NCI-H524 treated with DMSO at 0.1 percent for 48 hours (cell line): Measurements from ENCODE around the gene CEL.
"Not testable (repeated sequence)": the region's sequence is repeated elsewhere in the genome, so short reads cannot be mapped to it uniquely, and the experiment has no call there.

Experiments used
- DNase-seq: peaks from one replicate; lab custom pipeline; 2025; lab: John Stamatoyannopoulos, UW

Gene CEL

DNA sequence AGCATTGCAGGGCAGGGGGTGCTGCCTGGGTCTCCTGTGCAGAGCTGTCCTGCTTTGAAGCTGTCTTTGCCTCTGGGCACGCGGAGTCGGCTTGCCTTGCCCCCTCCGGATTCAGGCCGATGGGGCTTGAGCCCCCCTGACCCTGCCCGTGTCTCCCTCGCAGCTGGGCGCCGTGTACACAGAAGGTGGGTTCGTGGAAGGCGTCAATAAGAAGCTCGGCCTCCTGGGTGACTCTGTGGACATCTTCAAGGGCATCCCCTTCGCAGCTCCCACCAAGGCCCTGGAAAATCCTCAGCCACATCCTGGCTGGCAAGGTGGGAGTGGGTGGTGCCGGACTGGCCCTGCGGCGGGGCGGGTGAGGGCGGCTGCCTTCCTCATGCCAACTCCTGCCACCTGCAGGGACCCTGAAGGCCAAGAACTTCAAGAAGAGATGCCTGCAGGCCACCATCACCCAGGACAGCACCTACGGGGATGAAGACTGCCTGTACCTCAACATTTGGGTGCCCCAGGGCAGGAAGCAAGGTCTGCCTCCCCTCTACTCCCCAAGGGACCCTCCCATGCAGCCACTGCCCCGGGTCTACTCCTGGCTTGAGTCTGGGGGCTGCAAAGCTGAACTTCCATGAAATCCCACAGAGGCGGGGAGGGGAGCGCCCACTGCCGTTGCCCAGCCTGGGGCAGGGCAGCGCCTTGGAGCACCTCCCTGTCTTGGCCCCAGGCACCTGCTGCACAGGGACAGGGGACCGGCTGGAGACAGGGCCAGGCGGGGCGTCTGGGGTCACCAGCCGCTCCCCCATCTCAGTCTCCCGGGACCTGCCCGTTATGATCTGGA, 2.7 kb downstream of the CEL start:
- DNase-seq: no peak

DNA sequence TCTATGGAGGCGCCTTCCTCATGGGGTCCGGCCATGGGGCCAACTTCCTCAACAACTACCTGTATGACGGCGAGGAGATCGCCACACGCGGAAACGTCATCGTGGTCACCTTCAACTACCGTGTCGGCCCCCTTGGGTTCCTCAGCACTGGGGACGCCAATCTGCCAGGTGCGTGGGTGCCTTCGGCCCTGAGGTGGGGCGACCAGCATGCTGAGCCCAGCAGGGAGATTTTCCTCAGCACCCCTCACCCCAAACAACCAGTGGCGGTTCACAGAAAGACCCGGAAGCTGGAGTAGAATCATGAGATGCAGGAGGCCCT, 3.2 kb downstream of the CEL start:
- DNase-seq: no peak

DNA sequence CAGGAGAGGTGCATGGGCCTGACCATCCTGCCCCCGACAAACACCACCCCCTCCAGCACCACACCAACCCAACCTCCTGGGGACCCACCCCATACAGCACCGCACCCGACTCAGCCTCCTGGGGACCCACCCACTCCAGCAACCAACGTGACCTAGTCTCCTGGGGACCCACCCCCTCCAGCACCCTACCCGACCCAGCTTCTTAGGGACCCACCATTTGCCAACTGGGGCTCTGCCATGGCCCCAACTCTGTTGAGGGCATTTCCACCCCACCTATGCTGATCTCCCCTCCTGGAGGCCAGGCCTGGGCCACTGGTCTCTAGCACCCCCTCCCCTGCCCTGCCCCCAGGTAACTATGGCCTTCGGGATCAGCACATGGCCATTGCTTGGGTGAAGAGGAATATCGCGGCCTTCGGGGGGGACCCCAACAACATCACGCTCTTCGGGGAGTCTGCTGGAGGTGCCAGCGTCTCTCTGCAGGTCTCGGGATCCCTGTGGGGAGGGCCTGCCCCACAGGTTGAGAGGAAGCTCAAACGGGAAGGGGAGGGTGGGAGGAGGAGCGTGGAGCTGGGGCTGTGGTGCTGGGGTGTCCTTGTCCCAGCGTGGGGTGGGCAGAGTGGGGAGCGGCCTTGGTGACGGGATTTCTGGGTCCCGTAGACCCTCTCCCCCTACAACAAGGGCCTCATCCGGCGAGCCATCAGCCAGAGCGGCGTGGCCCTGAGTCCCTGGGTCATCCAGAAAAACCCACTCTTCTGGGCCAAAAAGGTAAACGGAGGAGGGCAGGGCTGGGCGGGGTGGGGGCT, 4.6 kb downstream of the CEL start:
- no peak for DNase-seq

DNA sequence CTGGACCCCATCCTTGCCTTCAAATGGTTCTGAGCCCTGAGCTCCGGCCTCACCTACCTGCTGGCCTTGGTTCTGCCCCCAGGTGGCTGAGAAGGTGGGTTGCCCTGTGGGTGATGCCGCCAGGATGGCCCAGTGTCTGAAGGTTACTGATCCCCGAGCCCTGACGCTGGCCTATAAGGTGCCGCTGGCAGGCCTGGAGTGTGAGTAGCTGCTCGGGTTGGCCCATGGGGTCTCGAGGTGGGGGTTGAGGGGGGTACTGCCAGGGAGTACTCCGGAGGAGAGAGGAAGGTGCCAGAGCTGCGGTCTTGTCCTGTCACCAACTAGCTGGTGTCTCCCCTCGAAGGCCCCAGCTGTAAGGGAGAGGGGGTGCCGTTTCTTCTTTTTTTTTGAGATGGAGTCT, 5.2 kb downstream of the CEL start:
- no peak for DNase-seq

DNA sequence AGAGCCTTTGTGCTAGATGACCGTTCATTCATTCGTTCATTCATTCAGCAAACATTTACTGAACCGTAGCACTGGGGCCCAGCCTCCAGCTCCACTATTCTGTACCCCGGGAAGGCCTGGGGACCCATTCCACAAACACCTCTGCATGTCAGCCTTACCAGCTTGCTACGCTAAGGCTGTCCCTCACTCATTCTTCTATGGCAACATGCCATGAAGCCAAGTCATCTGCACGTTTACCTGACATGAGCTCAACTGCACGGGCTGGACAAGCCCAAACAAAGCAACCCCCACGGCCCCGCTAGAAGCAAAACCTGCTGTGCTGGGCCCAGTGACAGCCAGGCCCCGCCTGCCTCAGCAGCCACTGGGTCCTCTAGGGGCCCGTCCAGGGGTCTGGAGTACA, 6.0 kb downstream of the CEL start:
- DNase-seq: no peak

DNA sequence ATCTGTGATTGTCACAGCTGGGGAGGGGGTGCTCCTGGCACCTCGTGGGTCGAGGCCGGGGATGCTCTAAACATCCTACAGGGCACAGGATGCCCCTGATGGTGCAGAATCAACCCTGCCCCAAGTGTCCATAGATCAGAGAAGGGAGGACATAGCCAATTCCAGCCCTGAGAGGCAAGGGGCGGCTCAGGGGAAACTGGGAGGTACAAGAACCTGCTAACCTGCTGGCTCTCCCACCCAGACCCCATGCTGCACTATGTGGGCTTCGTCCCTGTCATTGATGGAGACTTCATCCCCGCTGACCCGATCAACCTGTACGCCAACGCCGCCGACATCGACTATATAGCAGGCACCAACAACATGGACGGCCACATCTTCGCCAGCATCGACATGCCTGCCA, 6.7 kb downstream of the CEL start:
- DNase-seq: not testable (repeated sequence)

DNA sequence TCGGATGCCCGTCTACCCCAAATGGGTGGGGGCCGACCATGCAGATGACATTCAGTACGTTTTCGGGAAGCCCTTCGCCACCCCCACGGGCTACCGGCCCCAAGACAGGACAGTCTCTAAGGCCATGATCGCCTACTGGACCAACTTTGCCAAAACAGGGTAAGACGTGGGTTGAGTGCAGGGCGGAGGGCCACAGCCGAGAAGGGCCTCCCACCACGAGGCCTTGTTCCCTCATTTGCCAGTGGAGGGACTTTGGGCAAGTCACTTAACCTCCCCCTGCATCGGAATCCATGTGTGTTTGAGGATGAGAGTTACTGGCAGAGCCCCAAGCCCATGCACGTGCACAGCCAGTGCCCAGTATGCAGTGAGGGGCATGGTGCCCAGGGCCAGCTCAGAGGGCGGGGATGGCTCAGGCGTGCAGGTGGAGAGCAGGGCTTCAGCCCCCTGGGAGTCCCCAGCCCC, 8.8 kb downstream of the CEL start:
- not testable (repeated sequence) for DNase-seq

DNA sequence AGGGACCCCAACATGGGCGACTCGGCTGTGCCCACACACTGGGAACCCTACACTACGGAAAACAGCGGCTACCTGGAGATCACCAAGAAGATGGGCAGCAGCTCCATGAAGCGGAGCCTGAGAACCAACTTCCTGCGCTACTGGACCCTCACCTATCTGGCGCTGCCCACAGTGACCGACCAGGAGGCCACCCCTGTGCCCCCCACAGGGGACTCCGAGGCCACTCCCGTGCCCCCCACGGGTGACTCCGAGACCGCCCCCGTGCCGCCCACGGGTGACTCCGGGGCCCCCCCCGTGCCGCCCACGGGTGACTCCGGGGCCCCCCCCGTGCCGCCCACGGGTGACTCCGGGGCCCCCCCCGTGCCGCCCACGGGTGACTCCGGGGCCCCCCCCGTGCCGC, 9.2 kb downstream of the CEL start:
- DNase-seq: not testable (repeated sequence)

DNA sequence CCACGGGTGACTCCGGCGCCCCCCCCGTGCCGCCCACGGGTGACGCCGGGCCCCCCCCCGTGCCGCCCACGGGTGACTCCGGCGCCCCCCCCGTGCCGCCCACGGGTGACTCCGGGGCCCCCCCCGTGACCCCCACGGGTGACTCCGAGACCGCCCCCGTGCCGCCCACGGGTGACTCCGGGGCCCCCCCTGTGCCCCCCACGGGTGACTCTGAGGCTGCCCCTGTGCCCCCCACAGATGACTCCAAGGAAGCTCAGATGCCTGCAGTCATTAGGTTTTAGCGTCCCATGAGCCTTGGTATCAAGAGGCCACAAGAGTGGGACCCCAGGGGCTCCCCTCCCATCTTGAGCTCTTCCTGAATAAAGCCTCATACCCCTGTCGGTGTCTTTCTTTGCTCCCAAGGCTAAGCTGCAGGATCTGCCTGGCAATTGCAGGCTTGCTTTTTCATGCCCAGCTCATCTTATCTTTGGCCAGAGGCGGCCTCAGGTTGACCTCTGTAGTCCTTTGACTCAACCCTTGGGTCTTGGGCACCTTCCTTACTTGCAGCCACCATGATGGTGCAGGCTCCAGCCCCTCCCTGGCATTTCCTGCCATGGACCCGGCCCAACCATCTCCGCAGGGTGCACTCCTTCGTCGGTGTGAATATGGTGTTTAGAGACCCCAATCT, 9.8 kb downstream of the CEL start:
- DNase-seq: no peak

DNA sequence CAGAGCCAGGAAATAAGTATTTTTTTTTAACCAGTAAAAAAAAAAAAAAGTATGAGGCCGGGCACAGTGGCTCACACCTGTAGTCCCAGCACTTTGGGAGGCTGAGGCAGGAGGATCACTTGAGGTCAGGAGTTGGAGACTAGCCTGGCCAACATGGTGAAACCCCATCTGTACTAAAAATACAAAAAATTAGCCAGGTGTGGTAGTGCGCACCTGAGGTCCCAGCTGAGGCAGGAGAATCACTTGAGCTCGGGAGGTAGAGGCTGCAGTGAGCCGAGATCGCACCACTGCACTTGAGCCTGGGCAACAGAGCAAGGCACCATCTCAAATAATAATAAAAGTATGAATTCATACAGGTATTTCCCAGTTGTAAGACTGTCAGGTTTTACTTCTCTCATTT, 10.4 kb downstream of the CEL start:
- DNase-seq: not testable (repeated sequence)

DNA sequence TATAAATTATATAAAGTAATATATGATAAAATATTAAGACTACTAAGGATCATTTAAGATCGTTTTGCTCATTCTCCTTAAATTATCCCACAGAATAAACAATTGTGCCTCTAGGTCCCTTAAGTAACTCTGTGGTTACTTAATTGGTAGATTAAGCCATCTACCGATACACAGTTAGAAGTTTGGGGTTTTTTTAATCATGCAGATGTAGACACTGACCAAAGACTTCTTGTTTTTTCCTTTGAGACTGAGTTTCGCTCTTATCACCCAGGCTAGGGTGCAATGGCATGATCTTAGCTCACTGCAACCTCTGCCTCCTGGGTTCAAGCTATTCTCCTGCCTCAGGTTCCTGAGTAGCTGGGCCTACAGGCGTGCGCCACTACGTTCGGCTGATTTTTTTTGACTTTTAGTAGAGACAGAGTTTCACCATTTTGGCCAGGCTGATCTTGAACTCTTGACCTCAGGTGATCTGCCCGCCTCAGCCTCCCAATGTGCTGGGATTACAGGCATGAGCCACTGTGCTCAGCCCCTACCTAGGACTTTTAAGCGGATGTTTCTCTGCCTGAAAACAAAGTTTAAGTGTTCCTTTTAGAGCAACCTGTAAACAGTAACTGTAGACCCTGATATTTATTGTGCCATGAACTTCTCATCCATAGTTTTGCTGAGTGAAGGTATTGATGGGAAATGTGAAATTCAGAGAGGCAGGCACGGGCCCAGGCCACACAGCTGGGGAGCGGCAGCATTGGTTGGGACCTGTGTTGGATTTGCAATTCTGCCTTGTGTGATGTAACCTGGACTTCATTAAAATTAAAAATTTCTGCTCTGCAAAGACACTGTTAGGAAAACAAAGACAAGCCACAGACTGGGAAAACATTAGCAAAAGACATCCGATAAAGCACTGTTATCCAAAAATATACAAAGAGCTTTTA, 11.6 kb downstream of the CEL start:
- no peak for DNase-seq

DNA sequence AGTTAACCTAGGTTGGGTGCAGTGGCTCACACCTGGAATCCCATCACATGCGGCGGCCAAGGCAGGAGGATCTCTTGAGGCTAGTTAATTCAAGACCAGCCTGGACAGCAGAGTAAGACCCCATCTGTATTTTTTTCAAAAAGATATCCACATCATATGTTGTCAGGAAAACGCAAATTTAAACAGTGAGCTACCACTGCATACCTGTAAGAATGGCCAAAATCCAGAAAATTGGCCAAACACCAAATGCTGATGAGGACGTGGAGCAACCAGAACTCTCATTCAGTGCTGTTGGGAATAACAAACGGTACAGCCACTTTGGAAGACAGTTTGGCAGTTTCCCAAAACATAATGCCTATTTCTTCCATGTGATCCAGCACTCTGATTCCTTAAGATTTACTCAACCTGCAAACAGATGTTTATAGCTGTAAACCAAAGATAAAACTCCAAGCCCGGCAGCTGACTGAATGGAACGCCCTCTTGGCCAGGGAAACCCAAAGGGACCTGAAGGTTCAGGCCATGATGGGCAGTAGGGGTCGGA, 12.4 kb downstream of the CEL start:
- DNase-seq: no peak

DNA sequence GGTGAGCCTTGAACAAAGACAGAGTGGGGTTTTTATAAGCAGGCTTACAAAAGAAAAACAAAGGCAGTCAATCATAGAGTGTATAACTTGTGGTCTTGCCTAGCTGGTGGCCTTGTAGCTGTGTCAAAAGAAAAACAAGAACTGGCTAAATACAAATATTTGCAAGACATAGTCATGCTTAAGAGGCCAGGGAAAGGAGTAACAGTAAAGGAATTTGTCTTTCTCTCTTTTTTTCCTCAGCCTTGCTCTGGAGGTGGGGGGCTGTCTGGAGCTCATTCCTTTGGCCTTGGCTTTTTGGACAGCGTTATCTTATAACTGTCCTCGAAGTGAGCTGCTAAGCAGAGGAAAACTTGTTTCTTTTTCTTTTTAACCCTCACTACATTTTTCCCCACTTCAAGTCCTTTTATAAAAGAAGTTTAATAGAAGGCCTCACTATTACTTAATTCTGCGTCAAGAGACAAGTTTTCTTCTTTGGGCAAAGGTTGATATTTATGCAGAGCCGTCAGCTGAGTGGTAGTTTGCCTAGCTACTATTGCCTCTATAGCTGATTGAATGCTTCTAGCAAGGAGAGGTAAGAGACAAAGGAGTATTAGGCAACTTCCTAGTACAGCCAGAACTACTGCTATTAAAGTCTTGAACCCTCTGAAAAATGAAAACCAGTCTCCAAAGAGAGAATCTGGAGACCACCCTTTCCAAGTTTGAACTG, 14.3 kb downstream of the CEL start:
- no peak for DNase-seq

DNA sequence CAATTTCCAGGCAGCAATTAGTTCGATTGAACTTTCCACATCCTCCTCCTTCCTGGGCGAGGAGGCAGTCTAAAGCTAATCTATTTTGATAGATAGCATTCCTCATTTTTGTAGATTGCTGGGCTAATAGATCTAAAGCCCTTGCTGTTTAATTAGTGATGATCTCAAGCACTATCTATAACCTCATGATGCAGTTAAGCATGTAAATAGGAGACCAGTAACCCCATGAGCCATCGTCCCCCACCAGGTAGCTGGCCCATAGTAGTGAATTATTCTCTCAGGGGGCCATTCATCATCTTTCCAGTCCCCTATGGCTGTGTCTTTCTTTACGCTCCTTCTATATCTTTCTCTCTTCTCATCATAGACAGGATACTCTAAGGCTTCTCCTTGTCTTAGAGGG, 14.9 kb downstream of the CEL start:
- no peak for DNase-seq

DNA sequence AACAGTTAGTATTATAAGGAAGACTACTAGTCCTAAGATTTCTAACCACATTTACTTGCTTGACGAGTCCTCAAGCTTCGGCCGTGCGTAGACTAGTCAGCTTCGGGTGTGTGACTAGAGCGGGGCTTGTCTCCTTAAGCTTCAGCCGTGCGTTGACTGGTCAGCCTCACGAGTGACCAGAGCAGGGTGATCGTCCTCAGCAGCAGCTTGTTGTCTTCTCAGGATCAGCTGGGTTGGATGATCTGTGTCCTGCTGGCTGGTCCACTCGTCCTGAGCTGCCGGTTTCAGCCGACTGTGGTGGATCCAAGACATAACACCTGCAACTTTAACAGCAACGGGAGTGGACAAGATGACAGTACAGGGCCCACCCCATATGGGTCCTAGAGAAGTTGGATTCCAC, 16.7 kb downstream of the CEL start:
- DNase-seq: no peak

DNA sequence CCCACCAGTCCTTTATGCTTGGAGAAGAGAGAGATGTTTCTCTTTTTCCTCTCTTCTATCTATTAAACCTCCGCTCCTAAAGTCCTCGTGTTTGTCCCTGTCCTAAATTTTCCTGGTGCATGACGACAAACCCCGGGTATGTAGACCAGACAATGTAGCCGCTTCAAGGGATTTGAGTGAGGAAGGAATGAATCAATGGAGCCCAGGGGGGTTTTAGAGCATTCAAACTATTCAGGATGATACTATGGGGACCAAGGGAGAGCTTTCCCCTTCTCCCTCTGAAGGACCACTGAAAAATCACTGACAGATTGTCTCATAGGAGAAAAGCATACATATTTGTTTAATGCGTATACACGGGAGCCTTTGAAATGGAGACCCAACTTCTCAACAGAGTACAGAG, 18.4 kb downstream of the CEL start:
- no peak for DNase-seq

DNA sequence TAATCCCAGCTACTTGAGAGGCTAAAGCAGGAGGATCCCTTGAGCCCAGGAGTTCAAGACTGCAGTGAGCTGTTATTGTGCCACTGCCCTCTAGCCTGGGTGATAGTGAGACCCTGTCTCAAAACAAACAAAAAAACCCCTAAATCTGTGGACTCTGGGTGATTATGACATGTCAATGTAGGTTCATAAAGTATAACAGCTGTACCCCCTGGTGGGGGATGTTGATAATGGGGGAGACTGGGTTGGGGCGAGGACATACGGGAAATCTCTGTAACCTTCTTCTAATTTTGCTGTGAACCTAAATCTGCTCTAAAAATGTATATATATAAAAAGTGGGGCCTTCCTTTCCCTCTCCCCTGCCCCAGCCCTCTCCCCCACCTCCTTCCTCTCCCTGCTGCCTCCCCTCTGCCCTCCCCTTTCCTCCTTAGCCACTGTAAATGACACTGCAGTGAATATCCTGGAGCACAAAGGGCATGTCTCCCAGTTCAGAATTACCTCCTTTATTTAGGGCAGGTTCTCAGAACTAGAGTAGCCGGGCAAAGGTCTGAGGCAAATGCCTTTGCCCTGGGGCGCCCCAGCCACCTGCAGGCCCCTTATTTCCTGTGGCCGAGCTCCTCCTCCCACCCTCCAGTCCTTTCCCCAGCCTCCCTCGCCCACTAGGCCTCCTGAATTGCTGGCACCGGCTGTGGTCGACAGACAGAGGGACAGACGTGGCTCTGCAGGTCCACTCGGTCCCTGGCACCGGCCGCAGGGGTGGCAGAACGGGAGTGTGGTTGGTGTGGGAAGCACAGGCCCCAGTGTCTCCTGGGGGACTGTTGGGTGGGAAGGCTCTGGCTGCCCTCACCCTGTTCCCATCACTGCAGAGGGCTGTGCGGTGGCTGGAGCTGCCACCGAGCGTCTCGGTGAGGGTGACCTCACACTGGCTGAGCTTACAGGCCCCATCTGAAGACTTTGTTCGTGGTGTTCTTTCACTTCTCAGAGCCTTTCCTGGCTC, 19.3 kb downstream of the CEL start:
- DNase-seq: not testable (repeated sequence)

DNA sequence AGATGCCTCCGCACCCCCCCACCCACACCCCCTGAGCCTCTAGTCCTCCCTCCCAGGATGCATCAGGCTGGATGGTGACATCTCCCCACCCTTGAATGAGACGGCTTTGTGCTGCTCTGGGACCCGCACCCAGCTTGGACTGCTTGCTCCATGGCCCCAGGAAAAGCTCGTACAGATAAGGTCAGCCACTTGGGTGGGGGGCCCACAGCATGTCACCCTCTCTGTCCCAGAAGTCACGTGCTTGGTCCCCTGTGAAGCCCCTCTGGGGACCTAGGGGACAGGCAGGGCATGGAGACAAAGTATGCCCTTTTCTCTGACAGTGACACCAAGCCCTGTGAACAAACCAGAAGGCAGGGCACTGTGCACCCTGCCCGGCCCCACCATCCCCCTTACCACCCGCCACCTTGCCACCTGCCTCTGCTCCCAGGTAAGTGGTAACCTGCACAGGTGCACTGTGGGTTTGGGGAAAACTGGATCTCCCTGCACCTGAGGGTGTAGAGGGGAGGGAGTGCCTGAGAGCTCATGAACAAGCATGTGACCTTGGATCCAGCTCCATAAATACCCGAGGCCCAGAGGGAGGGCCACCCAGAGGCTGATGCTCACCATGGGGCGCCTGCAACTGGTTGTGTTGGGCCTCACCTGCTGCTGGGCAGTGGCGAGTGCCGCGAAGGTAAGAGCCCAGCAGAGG, 20.3 kb downstream of the CEL start:
- not testable (repeated sequence) for DNase-seq

DNA sequence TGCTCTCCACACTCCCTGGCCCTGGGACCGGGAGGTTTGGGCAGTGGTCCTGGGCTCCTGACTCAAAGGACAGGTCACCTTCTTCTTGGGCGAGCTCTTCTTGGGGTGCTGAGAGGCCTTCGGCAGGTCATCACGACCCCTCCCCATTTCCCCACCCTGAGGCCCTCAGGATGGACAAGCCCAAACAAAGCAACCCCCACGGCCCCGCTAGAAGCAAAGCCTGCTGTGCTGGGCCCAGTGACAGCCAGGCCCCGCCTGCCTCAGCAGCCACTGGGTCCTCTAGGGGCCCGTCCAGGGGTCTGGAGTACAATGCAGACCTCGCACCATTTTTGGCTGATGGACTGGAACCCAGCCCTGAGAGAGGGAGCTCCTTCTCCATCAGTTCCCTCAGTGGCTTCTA, 21.9 kb downstream of the CEL start:
- DNase-seq: not testable (repeated sequence)
